Measurements from ENCODE around the gene TCF4. TPM values are rescaled to one million over a fixed set of nuclear protein-coding genes. Genes with fewer than 3 reads are reported as not detected.

Gene TCF4
- polyA plus RNA-seq, 1 donor (not counting 4 experiments of a cell fraction or from before 2014, with no cell fraction given), result 9.7 TPM

DNA sequence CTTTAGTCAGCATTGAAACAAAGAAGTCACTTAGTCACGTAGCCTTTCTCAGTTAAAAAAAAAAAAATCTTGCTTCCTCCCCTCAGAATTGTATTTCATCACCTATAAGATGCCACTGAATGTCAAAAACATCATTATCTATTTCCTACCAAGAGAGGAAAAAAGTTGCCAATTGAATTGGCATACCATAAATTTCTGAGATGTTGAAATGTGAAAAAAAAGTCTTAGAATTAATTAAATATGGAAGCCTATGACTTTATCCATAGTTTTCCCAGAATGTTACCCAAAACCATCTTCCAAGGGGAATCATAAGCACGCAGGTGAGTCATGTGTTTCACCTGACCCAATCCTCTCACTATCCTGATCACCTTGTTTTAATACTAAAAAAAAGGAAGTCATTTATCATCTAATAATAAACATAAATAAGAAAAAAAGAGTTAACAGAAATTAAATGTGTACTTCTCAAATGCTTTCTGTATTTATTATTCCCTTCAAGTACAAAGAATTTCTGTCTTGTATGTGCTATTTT, 205.7 kb downstream of the TCF4 start:
- Histone ChIP-seq H2AFZ (ENCODE audit: control insufficient read depth, low read length) (no peak overlapping the region), H3K27me3 (ENCODE audit: control insufficient read depth, extremely low read depth, insufficient read depth, low read length) (no peaks in the 10 kb centered on the region), H3K9me3 (ENCODE audit: control insufficient read depth, low read depth, low read length) (no peaks in the 10 kb centered on the region), H3K79me2 (ENCODE audit: control insufficient read depth, insufficient read depth, low read length) (no peaks in the 10 kb centered on the region), H3K36me3 (ENCODE audit: control insufficient read depth in 2 of 2, extremely low read depth in 1 of 2, insufficient read depth in 2 of 2, low read length in 2 of 2) (no peaks in the 10 kb centered on the region), H3K9me1 (ENCODE audit: control insufficient read depth, extremely low read depth, insufficient read depth, low read length) (no peaks in the 10 kb centered on the region), H3K4me2 (ENCODE audit: control insufficient read depth, extremely low read depth, insufficient read depth, low read depth, low read length) (no peak overlapping the region), H3K27ac (ENCODE audit: control insufficient read depth, insufficient read depth, low read length) (no peak overlapping the region), H3K9ac (ENCODE audit: control insufficient read depth, extremely low read depth, insufficient read depth, low read length) (no peak overlapping the region), H4K20me1 (ENCODE audit: control insufficient read depth, extremely low read depth, insufficient read depth, low read length) (no peaks in the 10 kb centered on the region), H3K4me1 (ENCODE audit: control insufficient read depth, extremely low read depth, insufficient read depth, low read length) (no peaks in the 10 kb centered on the region), H3K4me3 (ENCODE audit: control insufficient read depth in 2 of 3, extremely low read depth in 1 of 3, insufficient read depth in 2 of 3, low read depth in 1 of 3, low read length in 3 of 3) (no peak overlapping the region)
- TF ChIP-seq EZH2 (IDR thresholded peaks at IDR 0.05; ENCODE audit: low read length), result no peak
- TF ChIP-seq, protein P1, sequence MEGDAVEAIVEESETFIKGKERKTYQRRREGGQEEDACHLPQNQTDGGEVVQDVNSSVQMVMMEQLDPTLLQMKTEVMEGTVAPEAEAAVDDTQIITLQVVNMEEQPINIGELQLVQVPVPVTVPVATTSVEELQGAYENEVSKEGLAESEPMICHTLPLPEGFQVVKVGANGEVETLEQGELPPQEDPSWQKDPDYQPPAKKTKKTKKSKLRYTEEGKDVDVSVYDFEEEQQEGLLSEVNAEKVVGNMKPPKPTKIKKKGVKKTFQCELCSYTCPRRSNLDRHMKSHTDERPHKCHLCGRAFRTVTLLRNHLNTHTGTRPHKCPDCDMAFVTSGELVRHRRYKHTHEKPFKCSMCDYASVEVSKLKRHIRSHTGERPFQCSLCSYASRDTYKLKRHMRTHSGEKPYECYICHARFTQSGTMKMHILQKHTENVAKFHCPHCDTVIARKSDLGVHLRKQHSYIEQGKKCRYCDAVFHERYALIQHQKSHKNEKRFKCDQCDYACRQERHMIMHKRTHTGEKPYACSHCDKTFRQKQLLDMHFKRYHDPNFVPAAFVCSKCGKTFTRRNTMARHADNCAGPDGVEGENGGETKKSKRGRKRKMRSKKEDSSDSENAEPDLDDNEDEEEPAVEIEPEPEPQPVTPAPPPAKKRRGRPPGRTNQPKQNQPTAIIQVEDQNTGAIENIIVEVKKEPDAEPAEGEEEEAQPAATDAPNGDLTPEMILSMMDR (optimal IDR thresholded peaks at IDR 0.05 in 1 of 3, IDR thresholded peaks at IDR 0.05 in 1 of 3, conservative IDR thresholded peaks at IDR 0.05 in 1 of 3; ENCODE audit: extremely low read depth in 1 of 3, insufficient read depth in 2 of 3, low read length in 3 of 3), result no peak
- DNase-seq (ENCODE audit: low read depth, low spot score) (no peak), FAIRE-seq (no peak)
- dilution Hi-C loops (cut with MboI; ENCODE audit: extremely low pct_ligation_motif_present, low sequenced_read_pairs), result no loop called here

GRCh38 chr18:55381277-55381676, 206.7 kb downstream of the TCF4 start:
- H3K9me3 ChIP-seq (ENCODE audit: control insufficient read depth, low read depth, low read length), result no peaks in the 10 kb centered on the region
- H3K4me2 ChIP-seq (ENCODE audit: control insufficient read depth, extremely low read depth, insufficient read depth, low read depth, low read length), result no peak overlapping the region
- TF ChIP-seq, protein P1 (optimal IDR thresholded peaks at IDR 0.05 in 1 of 3, IDR thresholded peaks at IDR 0.05 in 1 of 3, conservative IDR thresholded peaks at IDR 0.05 in 1 of 3; ENCODE audit: extremely low read depth in 1 of 3, insufficient read depth in 2 of 3, low read length in 3 of 3), result no peak
- no peak for TF ChIP-seq EZH2 (IDR thresholded peaks at IDR 0.05; ENCODE audit: low read length)
- dilution Hi-C loops (cut with MboI; ENCODE audit: extremely low pct_ligation_motif_present, low sequenced_read_pairs), result no loop called here
- H3K36me3 ChIP-seq (ENCODE audit: control insufficient read depth in 2 of 2, extremely low read depth in 1 of 2, insufficient read depth in 2 of 2, low read length in 2 of 2), result no peaks in the 10 kb centered on the region
- no peaks in the 10 kb centered on the region for H3K27me3 ChIP-seq (ENCODE audit: control insufficient read depth, extremely low read depth, insufficient read depth, low read length)
- no peak for DNase-seq (ENCODE audit: low read depth, low spot score)
- no peak overlapping the region for H3K4me3 ChIP-seq (ENCODE audit: control insufficient read depth in 2 of 3, extremely low read depth in 1 of 3, insufficient read depth in 2 of 3, low read depth in 1 of 3, low read length in 3 of 3)
- H3K9me1 ChIP-seq (ENCODE audit: control insufficient read depth, extremely low read depth, insufficient read depth, low read length), result no peaks in the 10 kb centered on the region
- H3K4me1 ChIP-seq (ENCODE audit: control insufficient read depth, extremely low read depth, insufficient read depth, low read length), result no peaks in the 10 kb centered on the region
- no peaks in the 10 kb centered on the region for H3K79me2 ChIP-seq (ENCODE audit: control insufficient read depth, insufficient read depth, low read length)
- H3K9ac ChIP-seq (ENCODE audit: control insufficient read depth, extremely low read depth, insufficient read depth, low read length), result no peak overlapping the region
- FAIRE-seq, result no peak
- H4K20me1 ChIP-seq (ENCODE audit: control insufficient read depth, extremely low read depth, insufficient read depth, low read length), result no peaks in the 10 kb centered on the region
- no peak overlapping the region for H3K27ac ChIP-seq (ENCODE audit: control insufficient read depth, insufficient read depth, low read length)
- no peak overlapping the region for H2AFZ ChIP-seq (ENCODE audit: control insufficient read depth, low read length)

Data from keratinocyte (primary cell).